ENCODE data around the gene ASIC5. TPM values are rescaled to one million over a fixed set of nuclear protein-coding genes. Genes with fewer than 3 reads are reported as not detected.

The ASIC5 gene
- polyA plus RNA-seq, 1 of the 3 experiments (the other 2 are of a cell fraction), result not detected

GRCh38 chr4:155878611-155879010, 12.5 kb upstream of the ASIC5 start:
- TF ChIP-seq RXRA (IDR thresholded peaks at IDR 0.05; ENCODE audit: borderline replicate concordance, low read depth), result no peak
- TF ChIP-seq YY1 (IDR thresholded peaks at IDR 0.05; ENCODE audit: low read depth), result no peak
- no peak for TF ChIP-seq RAD21 (IDR thresholded peaks at IDR 0.05; ENCODE audit: low read length)
- no peak for TF ChIP-seq MAX (IDR thresholded peaks at IDR 0.05; ENCODE audit: low read depth)
- TF ChIP-seq EP300 (IDR thresholded peaks at IDR 0.05; ENCODE audit: borderline replicate concordance in 1 of 2, low read depth in 1 of 2, low read length in 1 of 2), result no peak
- TF ChIP-seq SIN3A (IDR thresholded peaks at IDR 0.05; ENCODE audit: borderline replicate concordance, low read depth, low read length), result no peak
- no peak for TF ChIP-seq GABPA (IDR thresholded peaks at IDR 0.05; ENCODE audit: low read depth)
- TF ChIP-seq, protein P1, sequence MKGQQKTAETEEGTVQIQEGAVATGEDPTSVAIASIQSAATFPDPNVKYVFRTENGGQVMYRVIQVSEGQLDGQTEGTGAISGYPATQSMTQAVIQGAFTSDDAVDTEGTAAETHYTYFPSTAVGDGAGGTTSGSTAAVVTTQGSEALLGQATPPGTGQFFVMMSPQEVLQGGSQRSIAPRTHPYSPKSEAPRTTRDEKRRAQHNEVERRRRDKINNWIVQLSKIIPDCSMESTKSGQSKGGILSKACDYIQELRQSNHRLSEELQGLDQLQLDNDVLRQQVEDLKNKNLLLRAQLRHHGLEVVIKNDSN (IDR thresholded peaks at IDR 0.05; ENCODE audit: borderline replicate concordance, low read depth), result no peak
- no peak for TF ChIP-seq TEAD4 (IDR thresholded peaks at IDR 0.05; ENCODE audit: borderline replicate concordance, insufficient read depth)
- TF ChIP-seq CHD2 (IDR thresholded peaks at IDR 0.05; ENCODE audit: low read length, partially characterized antibody), result no peak
- no peak for TF ChIP-seq TAF1 (IDR thresholded peaks at IDR 0.05; ENCODE audit: borderline replicate concordance, low read depth, low read length)
- no peak for TF ChIP-seq IRF3 (IDR thresholded peaks at IDR 0.05; ENCODE audit: low read depth, low read length)
- TF ChIP-seq RCOR1 (IDR thresholded peaks at IDR 0.05; ENCODE audit: low read length), result no peak
- TF ChIP-seq JUND (IDR thresholded peaks at IDR 0.05), result no peak
- TF ChIP-seq ELF1 (IDR thresholded peaks at IDR 0.05), result no peak
- no peak for TF ChIP-seq ZBTB33 (IDR thresholded peaks at IDR 0.05; ENCODE audit: borderline replicate concordance, low read depth)
- no peak for TF ChIP-seq FOXM1 (IDR thresholded peaks at IDR 0.05; ENCODE audit: low read depth)
- TF ChIP-seq TCF12 (IDR thresholded peaks at IDR 0.05), result no peak
- no peak for TF ChIP-seq SMC3 (IDR thresholded peaks at IDR 0.05; ENCODE audit: low read depth, low read length)
- TF ChIP-seq, protein P2, sequence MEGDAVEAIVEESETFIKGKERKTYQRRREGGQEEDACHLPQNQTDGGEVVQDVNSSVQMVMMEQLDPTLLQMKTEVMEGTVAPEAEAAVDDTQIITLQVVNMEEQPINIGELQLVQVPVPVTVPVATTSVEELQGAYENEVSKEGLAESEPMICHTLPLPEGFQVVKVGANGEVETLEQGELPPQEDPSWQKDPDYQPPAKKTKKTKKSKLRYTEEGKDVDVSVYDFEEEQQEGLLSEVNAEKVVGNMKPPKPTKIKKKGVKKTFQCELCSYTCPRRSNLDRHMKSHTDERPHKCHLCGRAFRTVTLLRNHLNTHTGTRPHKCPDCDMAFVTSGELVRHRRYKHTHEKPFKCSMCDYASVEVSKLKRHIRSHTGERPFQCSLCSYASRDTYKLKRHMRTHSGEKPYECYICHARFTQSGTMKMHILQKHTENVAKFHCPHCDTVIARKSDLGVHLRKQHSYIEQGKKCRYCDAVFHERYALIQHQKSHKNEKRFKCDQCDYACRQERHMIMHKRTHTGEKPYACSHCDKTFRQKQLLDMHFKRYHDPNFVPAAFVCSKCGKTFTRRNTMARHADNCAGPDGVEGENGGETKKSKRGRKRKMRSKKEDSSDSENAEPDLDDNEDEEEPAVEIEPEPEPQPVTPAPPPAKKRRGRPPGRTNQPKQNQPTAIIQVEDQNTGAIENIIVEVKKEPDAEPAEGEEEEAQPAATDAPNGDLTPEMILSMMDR (IDR thresholded peaks at IDR 0.05), result no peak
- H3K4me2 ChIP-seq, result no peak overlapping the region
- no peak overlapping the region for H2AFZ ChIP-seq (ENCODE audit: low read depth)
- H3K79me2 ChIP-seq (ENCODE audit: insufficient read depth), result no peaks in the 10 kb centered on the region
- no peaks in the 10 kb centered on the region for H3K4me1 ChIP-seq (ENCODE audit: control insufficient read depth in 1 of 2, insufficient read depth in 2 of 2, low read depth in 1 of 2, low read length in 1 of 2)
- H3F3A ChIP-seq (replicated peaks; ENCODE audit: insufficient read depth), result no peaks in the 10 kb centered on the region
- H3K27ac ChIP-seq (ENCODE audit: low read depth in 2 of 2, low read length in 1 of 2), result no peak overlapping the region
- H3K9ac ChIP-seq, result no peak overlapping the region
- no peaks in the 10 kb centered on the region for H3K9me3 ChIP-seq
- no peaks in the 10 kb centered on the region for H3K9me2 ChIP-seq
- CTCF ChIA-PET, result no interaction called here
- H3K27me3 ChIP-seq (ENCODE audit: insufficient read depth), result no peaks in the 10 kb centered on the region
- 0% methylated on average over 2 of the region's 2 CpGs for WGBS (ENCODE audit: low lambda C conversion rate)
- no peaks in the 10 kb centered on the region for H4K20me1 ChIP-seq (ENCODE audit: insufficient read depth)
- no peaks in the 10 kb centered on the region for H3K36me3 ChIP-seq (replicated peaks in 1 of 2; ENCODE audit: control insufficient read depth in 1 of 2, insufficient read depth in 2 of 2, low read length in 1 of 2)
- H3K4me3 ChIP-seq (ENCODE audit: low read depth in 2 of 2, low read length in 1 of 2), result no peak overlapping the region
- no peak for DNase-seq
- POLR2A ChIA-PET, result no interaction called here
